Brain microvascular endothelial cell (primary cell): ENCODE measurements around the gene MARF1.

Experiments
- DNase-seq: peaks from one replicate; pipeline ENCODE4 v3.0.0-alpha.2; 2020
- H3K27ac ChIP-seq: fragments of 250-450 bp; sonication (Bioruptor Pico); 2 replicates; pipeline ENCODE4 v1.5.1; 2020; ENCODE audit warnings: mild to moderate bottlenecking, moderate library complexity
- H3K27me3 ChIP-seq: fragments of 250-450 bp; sonication (Bioruptor Pico); replicated peaks from 2 replicates; pipeline ENCODE4 v1.5.1; 2020; ENCODE audit warnings: mild to moderate bottlenecking
- H3K36me3 ChIP-seq: fragments of 250-450 bp; sonication (Bioruptor Pico); replicated peaks from 2 replicates; pipeline ENCODE4 v1.5.1; 2020; ENCODE audit warnings: mild to moderate bottlenecking
- H3K4me3 ChIP-seq: 2 replicates; pipeline ENCODE4 v1.5.1; 2011; ENCODE audit warnings: low read depth, mild to moderate bottlenecking, control low read depth, low read length, moderate library complexity
- in situ Hi-C: cut with HindIII; loops from 2 replicates; pipeline ENCODE4 v1.10.0; 2017; ENCODE audit warnings: low sequenced_read_pairs, low pct_ligation_motif_present
- TF ChIP-seq, protein P1 (sequence below): IDR thresholded peaks from 2 replicates; pipeline ENCODE4 v1.5.1; 2011; ENCODE audit warnings: low read depth, mild to moderate bottlenecking, moderate library complexity, low read length, control low read depth, inconsistent platforms; ENCODE audit errors: missing control alignments

MARF1 gene

DNA sequence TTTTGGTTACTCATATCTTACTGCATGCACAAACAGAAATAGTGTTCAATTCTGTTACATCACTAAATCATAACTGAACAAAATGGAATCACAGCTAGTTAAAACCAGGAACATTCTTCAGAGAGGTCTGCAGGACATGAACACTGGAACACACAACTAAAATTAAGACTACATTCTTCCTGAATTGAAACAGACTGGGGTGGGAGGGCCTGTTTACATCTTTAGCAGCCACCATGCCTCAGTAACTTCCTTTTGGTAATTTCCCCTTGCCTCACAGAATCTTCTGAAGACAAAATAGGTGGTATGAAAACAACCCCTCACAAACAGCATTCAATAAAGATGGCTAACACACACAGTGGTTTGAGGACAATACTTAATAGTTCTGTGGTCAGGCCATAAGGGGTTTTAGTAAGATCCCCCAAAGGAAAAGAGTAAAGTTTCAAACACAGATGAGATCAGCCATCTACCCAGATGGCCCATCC, 6.5 kb downstream of the MARF1 start:
- TF ChIP-seq, protein P1, sequence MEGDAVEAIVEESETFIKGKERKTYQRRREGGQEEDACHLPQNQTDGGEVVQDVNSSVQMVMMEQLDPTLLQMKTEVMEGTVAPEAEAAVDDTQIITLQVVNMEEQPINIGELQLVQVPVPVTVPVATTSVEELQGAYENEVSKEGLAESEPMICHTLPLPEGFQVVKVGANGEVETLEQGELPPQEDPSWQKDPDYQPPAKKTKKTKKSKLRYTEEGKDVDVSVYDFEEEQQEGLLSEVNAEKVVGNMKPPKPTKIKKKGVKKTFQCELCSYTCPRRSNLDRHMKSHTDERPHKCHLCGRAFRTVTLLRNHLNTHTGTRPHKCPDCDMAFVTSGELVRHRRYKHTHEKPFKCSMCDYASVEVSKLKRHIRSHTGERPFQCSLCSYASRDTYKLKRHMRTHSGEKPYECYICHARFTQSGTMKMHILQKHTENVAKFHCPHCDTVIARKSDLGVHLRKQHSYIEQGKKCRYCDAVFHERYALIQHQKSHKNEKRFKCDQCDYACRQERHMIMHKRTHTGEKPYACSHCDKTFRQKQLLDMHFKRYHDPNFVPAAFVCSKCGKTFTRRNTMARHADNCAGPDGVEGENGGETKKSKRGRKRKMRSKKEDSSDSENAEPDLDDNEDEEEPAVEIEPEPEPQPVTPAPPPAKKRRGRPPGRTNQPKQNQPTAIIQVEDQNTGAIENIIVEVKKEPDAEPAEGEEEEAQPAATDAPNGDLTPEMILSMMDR: no peak
- Histone ChIP-seq H3K4me3 (no peak overlapping the region), H3K27ac (no peak overlapping the region), H3K27me3 (no peaks in the 10 kb centered on the region), H3K36me3 (peaks cover 41% of the 10 kb centered on the region)
- DNase-seq: no peak
- in situ Hi-C loops: no loop called here

DNA sequence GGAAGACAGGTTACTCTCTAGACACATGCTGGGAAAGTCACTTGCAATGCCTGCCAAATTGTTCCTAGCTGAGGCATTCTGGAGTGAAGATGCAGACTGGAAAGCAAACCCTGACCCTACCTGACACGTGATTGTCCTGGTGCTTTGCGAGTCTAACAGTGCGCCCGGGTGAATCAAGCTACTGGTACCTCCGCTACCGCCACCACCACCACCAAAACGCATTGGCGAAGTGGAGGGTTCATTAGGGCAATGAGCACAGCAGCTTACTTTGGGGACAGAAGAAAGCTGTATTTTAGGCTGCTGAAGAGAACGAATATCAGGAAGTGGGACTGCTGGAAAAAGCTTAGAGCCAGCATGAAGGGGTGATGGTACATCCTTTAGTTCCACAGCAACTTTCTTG, 7.0 kb downstream of the MARF1 start:
- no peaks in the 10 kb centered on the region for H3K27me3 ChIP-seq
- in situ Hi-C loops: no loop called here
- DNase-seq: no peak
- H3K36me3 ChIP-seq: peaks cover 45% of the 10 kb centered on the region
- no peak overlapping the region for H3K4me3 ChIP-seq
- no peak overlapping the region for H3K27ac ChIP-seq
- TF ChIP-seq, protein P1: no peak

DNA sequence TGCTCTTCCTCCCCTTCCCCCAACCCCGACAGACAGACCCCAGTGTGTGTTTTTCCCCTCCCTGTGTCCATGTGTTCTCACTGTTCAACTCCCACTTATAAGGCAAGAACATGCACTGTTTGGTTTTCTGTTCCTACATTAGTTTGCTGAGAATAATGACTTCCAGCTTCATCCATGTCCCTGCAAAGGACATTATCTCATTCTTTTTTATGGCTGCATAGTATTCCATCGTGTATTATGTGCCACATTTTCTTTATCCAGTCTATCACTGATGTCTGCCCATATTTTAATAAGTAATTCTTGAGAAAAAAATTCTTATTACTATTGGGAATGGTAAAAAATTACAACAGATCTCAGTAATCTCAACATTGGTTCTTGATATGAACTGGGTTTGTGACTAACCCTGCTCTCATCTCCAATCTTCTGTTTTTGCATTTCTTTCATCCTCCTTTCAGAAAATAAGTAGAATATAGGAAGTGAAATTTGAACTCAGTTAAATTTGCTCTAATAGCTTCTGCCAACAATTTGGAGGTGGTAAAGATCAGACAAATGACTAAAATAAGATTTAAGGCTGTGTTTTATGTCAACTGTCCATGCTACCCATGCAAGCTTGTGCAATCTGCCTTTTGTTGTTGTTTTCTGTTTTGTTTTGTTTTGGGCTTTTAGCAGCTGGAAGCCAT, 11.1 kb downstream of the MARF1 start:
- TF ChIP-seq, protein P1: no peak
- H3K36me3 ChIP-seq: peaks cover 33% of the 10 kb centered on the region
- H3K27me3 ChIP-seq: no peaks in the 10 kb centered on the region
- no peak for DNase-seq
- no peak overlapping the region for H3K27ac ChIP-seq
- in situ Hi-C loops: no loop called here
- H3K4me3 ChIP-seq: no peak overlapping the region

DNA sequence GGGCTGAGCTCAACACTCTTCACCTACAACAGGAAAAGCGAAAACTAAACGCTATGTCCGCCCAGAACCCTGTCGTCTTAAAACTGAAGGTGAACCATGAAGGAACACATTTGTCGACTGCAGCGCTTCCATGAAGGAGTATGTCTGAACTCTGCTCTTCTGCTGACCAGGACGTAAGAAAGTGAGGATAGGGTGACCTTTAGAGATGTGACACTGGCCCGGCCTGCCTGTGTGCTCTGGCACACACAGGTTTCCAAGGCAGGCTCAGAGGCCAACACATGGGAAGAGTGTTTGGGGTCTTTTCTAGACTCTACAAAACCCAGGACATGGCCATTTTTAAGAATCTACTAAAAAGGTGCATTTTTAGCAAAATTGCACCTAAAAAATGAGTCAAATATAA, 21.1 kb downstream of the MARF1 start:
- DNase-seq: no peak
- H3K27ac ChIP-seq: no peak overlapping the region
- H3K36me3 ChIP-seq: peaks cover 53% of the 10 kb centered on the region
- TF ChIP-seq, protein P1: no peak
- H3K27me3 ChIP-seq: no peaks in the 10 kb centered on the region
- in situ Hi-C loops: no loop called here
- H3K4me3 ChIP-seq: no peak overlapping the region

DNA sequence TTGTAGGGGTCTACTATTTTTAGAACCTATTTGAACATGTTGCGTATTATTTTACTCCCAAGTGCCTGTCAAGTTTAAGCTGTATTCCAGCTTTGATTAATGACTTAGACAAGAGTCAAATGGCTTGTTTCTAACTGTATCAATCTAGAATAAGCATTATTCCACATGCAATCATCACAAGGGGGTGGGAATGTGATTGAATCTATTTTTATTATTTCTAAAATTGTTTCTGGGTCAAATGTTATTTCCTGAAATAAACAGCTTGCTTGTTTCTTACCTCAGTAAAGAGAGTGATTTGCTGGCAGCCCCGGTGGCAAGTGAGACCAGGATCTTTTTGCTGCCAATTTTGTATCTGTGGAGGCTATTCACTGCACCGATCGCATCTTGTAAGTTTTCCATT, 21.5 kb downstream of the MARF1 start:
- TF ChIP-seq, protein P1: no peak
- no peak overlapping the region for H3K27ac ChIP-seq
- in situ Hi-C loops: no loop called here
- H3K27me3 ChIP-seq: no peaks in the 10 kb centered on the region
- H3K4me3 ChIP-seq: no peak overlapping the region
- peaks cover 57% of the 10 kb centered on the region for H3K36me3 ChIP-seq
- no peak for DNase-seq
